GM12878 (cell line): Measurements from ENCODE around the gene GAS2. TPM values are rescaled to one million over a fixed set of nuclear protein-coding genes. Genes with fewer than 3 reads are reported as not detected.

Experiments used
- CEBPB ChIP-seq, 2 experiments: fragments of 150-350 bp in 1 of 2; IDR thresholded peaks; 2 replicates each; pipeline ENCODE4 v1.6.1; 2012 to 2014; ENCODE audit warnings: low read depth in 2 of 2, low read length in 2 of 2, borderline replicate concordance in 1 of 2, inconsistent platforms in 1 of 2
- EED ChIP-seq: sonication (generic); IDR thresholded peaks from 2 replicates; pipeline ENCODE4 v1.6.1; 2016; ENCODE audit warnings: antibody characterized with exemption, low read depth
- EGR1 ChIP-seq, 2 experiments: IDR thresholded peaks; 1 replicate in 1 of 2; 2 replicates in 1 of 2; pipeline ENCODE4 v1.6.1; 2011 to 2012; ENCODE audit warnings: low read depth in 2 of 2, low read length in 2 of 2, borderline replicate concordance in 1 of 2, mild to moderate bottlenecking in 1 of 2, moderate library complexity in 1 of 2
- ESRRA ChIP-seq: IDR thresholded peaks from 2 replicates; pipeline ENCODE4 v1.6.1; 2012; ENCODE audit warnings: mild to moderate bottlenecking, low read length, improper control_type of control experiment
- ETV6 ChIP-seq, 2 experiments: fragments of 450-650 bp in 1 of 2; IDR thresholded peaks in 1 of 2; conservative IDR thresholded peaks in 1 of 2; 2 replicates each; pipeline ENCODE4 v1.6.1; 2014; ENCODE audit warnings: antibody characterized with exemption in 1 of 2, borderline replicate concordance in 1 of 2, low read depth in 1 of 2, mild to moderate bottlenecking in 1 of 2, moderate library complexity in 1 of 2
- FOXM1 ChIP-seq: IDR thresholded peaks from 2 replicates; pipeline ENCODE4 v1.6.1; 2012; ENCODE audit warnings: low read depth, mild to moderate bottlenecking, inconsistent platforms, low read length, moderate library complexity
- HDAC2 ChIP-seq: fragments of 200-600 bp; sonication (generic); IDR thresholded peaks from 2 replicates; pipeline ENCODE4 v1.6.1; 2017
- IKZF2 ChIP-seq, 2 experiments: fragments of 450-650 bp; IDR thresholded peaks; 2 replicates each; pipeline ENCODE4 v1.6.1; 2017; ENCODE audit warnings: mild to moderate bottlenecking in 2 of 2, moderate library complexity in 2 of 2
- LARP7 ChIP-seq: fragments of 450-650 bp; IDR thresholded peaks from 2 replicates; pipeline ENCODE4 v1.6.1; 2017; ENCODE audit warnings: mild to moderate bottlenecking
- NFIC ChIP-seq: IDR thresholded peaks from 2 replicates; pipeline ENCODE4 v1.6.1; 2012; ENCODE audit warnings: low read depth, mild to moderate bottlenecking, inconsistent platforms, low read length, moderate library complexity
- RUNX3 ChIP-seq: IDR thresholded peaks from 2 replicates; pipeline ENCODE4 v1.6.1; 2012; ENCODE audit warnings: low read length, inconsistent platforms
- SMAD5 ChIP-seq: IDR thresholded peaks from 2 replicates; pipeline ENCODE4 v1.6.1; 2016; ENCODE audit warnings: antibody characterized with exemption, low read depth
- SMARCA5 ChIP-seq: fragments of 450-650 bp; IDR thresholded peaks from 2 replicates; pipeline ENCODE4 v1.6.1; 2017; ENCODE audit warnings: mild to moderate bottlenecking
- SP1 ChIP-seq: IDR thresholded peaks from one replicate; pipeline ENCODE4 v1.6.1; 2011; ENCODE audit warnings: low read depth, low read length
- TCF12 ChIP-seq: IDR thresholded peaks from 2 replicates; pipeline ENCODE4 v1.6.1; 2011; ENCODE audit warnings: low read depth, mild to moderate bottlenecking, low read length
- ZNF207 ChIP-seq: fragments of 450-650 bp; IDR thresholded peaks from 2 replicates; pipeline ENCODE4 v1.6.1; 2014; ENCODE audit warnings: antibody characterized with exemption, mild to moderate bottlenecking, borderline replicate concordance
- ZNF622 ChIP-seq: fragments of 450-650 bp; IDR thresholded peaks from 2 replicates; pipeline ENCODE4 v1.6.1; 2017; ENCODE audit warnings: mild to moderate bottlenecking, inconsistent platforms
- polyA plus RNA-seq, 11 experiments: library from polyadenylated mRNA; depleted of rRNA in 4 of 11; unstranded in 6 of 11; stranded (reverse) in 5 of 11; fragments of >200 nt; fragmentation: Nextera tagmentation in 4 of 11; fragmentation: Illumina TruSeq in 1 of 11; extraction: Ambion mirVana in 4 of 11; extraction: Trizol in 1 of 11; gene quantifications; 1 replicate in 1 of 11; 2 replicates in 10 of 11; pipeline versions ENCODE4 v1.2.1 to v1.2.3, GENCODE V29; 2011 to 2016; ENCODE audit warnings: inconsistent platforms in 2 of 11, missing spikeins in 2 of 11, low read depth in 1 of 11
- total RNA-seq, 4 experiments: library from RNA; depleted of rRNA in 3 of 4; stranded (reverse); fragments of >200 nt in 3 of 4; fragmentation: Illumina TruSeq in 1 of 4; extraction: Trizol in 1 of 4; gene quantifications; 2 replicates each; pipeline versions ENCODE4 v1.2.1 to v1.2.3, GENCODE V29; 2013 to 2021
- TF ChIP-seq, protein P1 (sequence below): IDR thresholded peaks from 2 replicates; pipeline ENCODE4 v1.6.1; 2011; ENCODE audit warnings: borderline replicate concordance, low read depth, mild to moderate bottlenecking, moderate library complexity, mixed read lengths, low read length; ENCODE audit not compliant: insufficient read depth; ENCODE audit errors: extremely low read length
- TF ChIP-seq, protein P2 (sequence below): fragments of 150-350 bp; IDR thresholded peaks from 2 replicates; pipeline ENCODE4 v1.6.1; 2014; ENCODE audit warnings: mild to moderate bottlenecking, low read depth, low read length
- TF ChIP-seq, protein P3 (sequence below): fragments of 450-650 bp; formaldehyde crosslinking; IDR thresholded peaks from 2 replicates; pipeline ENCODE4 v1.4.0; 2020; ENCODE audit warnings: mild to moderate bottlenecking, moderate library complexity

The GAS2 gene
- total and polyA plus RNA-seq, 10 of the 15 experiments (the other 5 are each of a cell fraction or from before 2014, with no cell fraction given): 16.4 to 81.4 (median 26.2) TPM

DNA sequence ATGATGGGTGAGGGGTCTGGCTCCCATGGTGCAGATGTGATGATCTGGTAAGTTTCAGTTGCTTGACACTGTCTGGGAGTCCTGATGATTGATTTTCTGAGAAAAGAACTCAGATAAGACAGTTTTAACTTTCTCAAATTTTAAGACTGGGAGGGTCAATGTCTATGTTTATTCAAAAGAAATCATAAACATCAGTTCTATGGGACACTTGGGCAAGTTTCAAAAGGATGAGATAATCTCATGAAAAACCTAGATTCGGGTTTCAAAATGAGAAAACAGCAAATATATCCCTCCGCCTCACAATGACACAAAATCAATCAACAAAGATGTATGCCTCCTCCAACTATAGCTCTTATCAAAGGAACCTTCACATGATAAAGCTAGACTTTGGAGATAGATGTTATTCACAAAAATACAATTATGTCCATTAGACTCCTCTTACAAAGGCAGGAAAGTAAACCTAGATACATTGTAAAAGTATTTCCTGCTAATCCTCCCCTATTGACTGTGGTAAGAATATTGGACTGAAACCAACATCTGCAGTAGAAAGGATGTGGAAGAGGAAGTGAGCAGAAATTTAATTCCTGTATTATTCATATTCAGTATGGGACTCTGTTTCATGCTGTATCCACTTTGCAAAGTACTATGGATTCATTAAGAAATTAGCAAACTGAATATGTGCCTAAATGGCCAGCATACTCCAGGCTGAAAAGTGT lies 141.6 kb downstream of the GAS2 start (continued):
- TF ChIP-seq, protein P1, sequence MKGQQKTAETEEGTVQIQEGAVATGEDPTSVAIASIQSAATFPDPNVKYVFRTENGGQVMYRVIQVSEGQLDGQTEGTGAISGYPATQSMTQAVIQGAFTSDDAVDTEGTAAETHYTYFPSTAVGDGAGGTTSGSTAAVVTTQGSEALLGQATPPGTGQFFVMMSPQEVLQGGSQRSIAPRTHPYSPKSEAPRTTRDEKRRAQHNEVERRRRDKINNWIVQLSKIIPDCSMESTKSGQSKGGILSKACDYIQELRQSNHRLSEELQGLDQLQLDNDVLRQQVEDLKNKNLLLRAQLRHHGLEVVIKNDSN: no peak
- TF ChIP-seq SMARCA5 (no peak), EED (0 out of 2 replicates have a peak, but pooled peaks have one; percentile 33), ZNF207 (no peak), SMAD5 (no peak), SP1 (no peak), IKZF2 (IDR thresholded peaks at IDR 0.05) (peak; percentile 19 to 42; a peak in 1 of 4 replicates), RUNX3 (peak; percentile 86), TCF12 (peak; percentile 26; the same call in 1 of the 2 replicates), ESRRA (no peak), ZNF622 (no peak), FOXM1 (peak; percentile 77), ETV6 (conservative IDR thresholded peaks at IDR 0.05 in 1 of 2, IDR thresholded peaks at IDR 0.05 in 1 of 2; ENCODE audit: borderline replicate concordance in 1 of 2, low read depth in 1 of 2) (peak in 1 of 2 experiments; percentile 91; a peak in 2 of 4 replicates), NFIC (peak; percentile 91), LARP7 (no peak), CEBPB (IDR thresholded peaks at IDR 0.05; ENCODE audit: borderline replicate concordance in 1 of 2, low read depth in 2 of 2, low read length in 2 of 2) (0 out of 4 replicates have a peak, but pooled peaks of 1 of the 2 experiments have one; percentile 51), EGR1 (IDR thresholded peaks at IDR 0.05; ENCODE audit: borderline replicate concordance in 1 of 2, low read depth in 2 of 2, low read length in 2 of 2) (no peak), HDAC2 (no peak)
- TF ChIP-seq, protein P2, sequence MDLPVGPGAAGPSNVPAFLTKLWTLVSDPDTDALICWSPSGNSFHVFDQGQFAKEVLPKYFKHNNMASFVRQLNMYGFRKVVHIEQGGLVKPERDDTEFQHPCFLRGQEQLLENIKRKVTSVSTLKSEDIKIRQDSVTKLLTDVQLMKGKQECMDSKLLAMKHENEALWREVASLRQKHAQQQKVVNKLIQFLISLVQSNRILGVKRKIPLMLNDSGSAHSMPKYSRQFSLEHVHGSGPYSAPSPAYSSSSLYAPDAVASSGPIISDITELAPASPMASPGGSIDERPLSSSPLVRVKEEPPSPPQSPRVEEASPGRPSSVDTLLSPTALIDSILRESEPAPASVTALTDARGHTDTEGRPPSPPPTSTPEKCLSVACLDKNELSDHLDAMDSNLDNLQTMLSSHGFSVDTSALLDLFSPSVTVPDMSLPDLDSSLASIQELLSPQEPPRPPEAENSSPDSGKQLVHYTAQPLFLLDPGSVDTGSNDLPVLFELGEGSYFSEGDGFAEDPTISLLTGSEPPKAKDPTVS: no peak
- TF ChIP-seq, protein P3, sequence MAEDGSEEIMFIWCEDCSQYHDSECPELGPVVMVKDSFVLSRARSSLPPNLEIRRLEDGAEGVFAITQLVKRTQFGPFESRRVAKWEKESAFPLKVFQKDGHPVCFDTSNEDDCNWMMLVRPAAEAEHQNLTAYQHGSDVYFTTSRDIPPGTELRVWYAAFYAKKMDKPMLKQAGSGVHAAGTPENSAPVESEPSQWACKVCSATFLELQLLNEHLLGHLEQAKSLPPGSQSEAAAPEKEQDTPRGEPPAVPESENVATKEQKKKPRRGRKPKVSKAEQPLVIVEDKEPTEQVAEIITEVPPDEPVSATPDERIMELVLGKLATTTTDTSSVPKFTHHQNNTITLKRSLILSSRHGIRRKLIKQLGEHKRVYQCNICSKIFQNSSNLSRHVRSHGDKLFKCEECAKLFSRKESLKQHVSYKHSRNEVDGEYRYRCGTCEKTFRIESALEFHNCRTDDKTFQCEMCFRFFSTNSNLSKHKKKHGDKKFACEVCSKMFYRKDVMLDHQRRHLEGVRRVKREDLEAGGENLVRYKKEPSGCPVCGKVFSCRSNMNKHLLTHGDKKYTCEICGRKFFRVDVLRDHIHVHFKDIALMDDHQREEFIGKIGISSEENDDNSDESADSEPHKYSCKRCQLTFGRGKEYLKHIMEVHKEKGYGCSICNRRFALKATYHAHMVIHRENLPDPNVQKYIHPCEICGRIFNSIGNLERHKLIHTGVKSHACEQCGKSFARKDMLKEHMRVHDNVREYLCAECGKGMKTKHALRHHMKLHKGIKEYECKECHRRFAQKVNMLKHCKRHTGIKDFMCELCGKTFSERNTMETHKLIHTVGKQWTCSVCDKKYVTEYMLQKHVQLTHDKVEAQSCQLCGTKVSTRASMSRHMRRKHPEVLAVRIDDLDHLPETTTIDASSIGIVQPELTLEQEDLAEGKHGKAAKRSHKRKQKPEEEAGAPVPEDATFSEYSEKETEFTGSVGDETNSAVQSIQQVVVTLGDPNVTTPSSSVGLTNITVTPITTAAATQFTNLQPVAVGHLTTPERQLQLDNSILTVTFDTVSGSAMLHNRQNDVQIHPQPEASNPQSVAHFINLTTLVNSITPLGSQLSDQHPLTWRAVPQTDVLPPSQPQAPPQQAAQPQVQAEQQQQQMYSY (CRISPR knock-in tag): no peak
